BLaER1 (cell line): ENCODE measurements around the gene FSTL3.

Experiments used
- H3K27ac ChIP-seq: shearing (Covaris generic); formaldehyde crosslinking; 2 replicates; pipeline ENCODE4 v1.8.1; 2022
- H3K27me3 ChIP-seq: shearing (Covaris generic); formaldehyde crosslinking; 2 replicates; pipeline ENCODE4 v1.8.1; 2022
- H3K36me3 ChIP-seq: shearing (Covaris generic); formaldehyde crosslinking; 2 replicates; pipeline ENCODE4 v1.8.1; 2022
- H3K4me1 ChIP-seq: shearing (Covaris generic); formaldehyde crosslinking; 2 replicates; pipeline ENCODE4 v1.8.1; 2022
- H3K4me2 ChIP-seq: shearing (Covaris generic); formaldehyde crosslinking; 2 replicates; pipeline ENCODE4 v1.8.1; 2022
- H3K4me3 ChIP-seq: shearing (Covaris generic); formaldehyde crosslinking; 2 replicates; pipeline ENCODE4 v1.8.1; 2022
- H3K9ac ChIP-seq: shearing (Covaris generic); formaldehyde crosslinking; 2 replicates; pipeline ENCODE4 v1.8.1; 2022
- H3K9me3 ChIP-seq: shearing (Covaris generic); formaldehyde crosslinking; 2 replicates; pipeline ENCODE4 v1.8.1; 2022
- H4K20me1 ChIP-seq: shearing (Covaris generic); formaldehyde crosslinking; 2 replicates; pipeline ENCODE4 v1.8.1; 2022
- Cebpa-rat ChIP-seq: shearing (Covaris generic); IDR thresholded peaks from 2 replicates; pipeline ENCODE4 v1.8.1; 2022

Gene FSTL3

GRCh38 chr19:644789-645188, 31.4 kb upstream of the FSTL3 start:
- Histone ChIP-seq H4K20me1 (peaks cover 69% of the 10 kb centered on the region), H3K9ac (peak overlapping the region; percentile 64), H3K4me2 (peak overlapping the region; percentile 92), H3K27ac (peak overlapping the region; percentile 58), H3K27me3 (no peaks in the 10 kb centered on the region), H3K9me3 (no peaks in the 10 kb centered on the region), H3K36me3 (peaks cover 44% of the 10 kb centered on the region), H3K4me3 (peak overlapping the region; percentile 39), H3K4me1 (peaks cover 49% of the 10 kb centered on the region)
- TF ChIP-seq Cebpa-rat = no peak

DNA sequence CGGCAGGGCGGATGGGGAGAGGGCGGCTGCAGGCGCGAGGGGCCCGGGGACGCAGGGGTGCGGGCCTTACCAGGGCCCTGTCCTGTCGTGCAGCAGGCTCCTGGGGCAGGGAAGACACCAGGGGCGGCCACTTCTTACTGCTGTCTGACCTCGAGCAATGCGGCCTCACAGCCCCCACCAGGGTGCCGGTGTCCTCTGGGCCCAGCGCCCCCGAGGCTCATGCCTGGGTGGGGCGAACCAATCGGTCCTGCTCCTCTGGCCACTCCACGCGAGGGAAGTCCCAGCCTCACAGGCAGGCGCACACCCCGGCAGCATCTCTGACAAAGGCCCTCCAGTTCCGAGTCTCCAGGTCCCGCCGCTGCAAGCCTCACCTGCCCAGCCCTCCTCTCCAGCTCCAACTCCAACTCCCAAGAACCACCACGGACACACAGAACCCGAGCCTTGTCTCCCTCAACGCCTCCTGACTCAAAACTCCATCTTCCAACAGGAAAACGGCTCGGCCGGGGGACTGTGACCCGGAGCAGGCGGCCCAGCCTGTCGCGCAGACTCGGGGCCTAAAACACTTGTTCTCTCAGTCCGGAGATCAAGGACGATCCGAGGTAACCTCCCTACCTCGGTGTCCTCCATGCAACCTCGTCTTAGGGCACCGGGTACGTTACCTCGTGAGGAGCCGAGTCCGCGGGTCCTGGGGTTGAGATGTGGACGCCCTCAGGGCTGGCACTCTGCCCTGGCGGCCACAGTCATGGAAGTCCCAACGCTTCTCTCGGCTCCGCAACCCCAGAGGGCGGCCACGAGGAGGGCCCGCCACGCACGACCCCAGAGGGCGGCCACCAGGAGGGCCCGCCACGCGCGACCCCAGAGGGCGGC, 30.0 kb upstream of the FSTL3 start:
- TF ChIP-seq Cebpa-rat = no peak
- H3K4me3 ChIP-seq = no peak overlapping the region
- peaks cover 43% of the 10 kb centered on the region for H3K4me1 ChIP-seq
- H3K9me3 ChIP-seq = no peaks in the 10 kb centered on the region
- H3K27ac ChIP-seq = 0 out of 2 replicates have a peak overlapping the region, but pooled peaks have one; percentile 26
- H3K36me3 ChIP-seq = peaks cover 57% of the 10 kb centered on the region
- no peaks in the 10 kb centered on the region for H3K27me3 ChIP-seq
- H3K4me2 ChIP-seq = peak overlapping the region; percentile 92
- peaks cover 72% of the 10 kb centered on the region for H4K20me1 ChIP-seq
- H3K9ac ChIP-seq = no peak overlapping the region

GRCh38 chr19:646779-647565, 29.2 kb upstream of the FSTL3 start:
- H3K4me3 ChIP-seq = no peak overlapping the region
- H4K20me1 ChIP-seq = peaks cover 80% of the 10 kb centered on the region
- no peaks in the 10 kb centered on the region for H3K27me3 ChIP-seq
- no peak overlapping the region for H3K9ac ChIP-seq
- H3K9me3 ChIP-seq = no peaks in the 10 kb centered on the region
- H3K36me3 ChIP-seq = peaks cover 66% of the 10 kb centered on the region
- no peak for TF ChIP-seq Cebpa-rat
- no peak overlapping the region for H3K27ac ChIP-seq
- peaks cover 36% of the 10 kb centered on the region for H3K4me1 ChIP-seq
- H3K4me2 ChIP-seq = no peak overlapping the region

DNA sequence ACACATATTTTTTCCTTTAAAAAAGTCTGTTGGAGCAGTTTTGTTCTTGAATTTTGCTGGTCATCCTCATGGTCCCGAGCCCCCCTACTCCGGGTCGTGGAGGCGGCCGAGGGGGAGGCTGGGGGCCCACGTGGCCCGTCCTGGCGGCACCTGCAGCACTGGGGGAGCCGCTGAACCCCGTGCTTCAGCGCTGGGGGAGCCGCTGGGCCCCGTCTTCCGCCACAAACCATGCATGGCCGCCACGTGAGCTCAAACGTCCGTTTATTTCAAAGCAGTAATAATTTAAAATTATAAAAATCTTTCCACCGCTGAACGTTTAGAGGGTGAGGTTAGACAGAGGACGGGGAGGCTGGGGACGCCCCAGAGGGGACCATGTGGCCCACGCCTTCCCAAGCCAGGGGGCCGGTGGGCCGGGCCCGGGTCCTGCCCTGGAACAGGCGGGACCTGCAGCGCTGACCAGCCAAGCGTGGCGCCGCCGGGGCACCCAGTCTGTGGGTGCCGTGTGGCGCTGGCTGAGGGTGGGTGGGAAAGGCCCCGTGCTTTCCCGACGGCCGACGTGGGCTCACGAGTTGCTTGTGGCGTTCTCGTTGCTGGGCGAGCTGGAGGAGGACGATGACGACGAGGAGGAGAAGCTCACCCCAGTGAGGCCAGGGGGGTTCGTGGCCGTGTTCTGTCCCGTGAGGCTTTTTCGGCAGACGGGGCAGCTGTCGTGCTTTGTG, 28.5 kb upstream of the FSTL3 start:
- Histone ChIP-seq H3K4me3 (no peak overlapping the region), H3K27ac (no peak overlapping the region), H3K4me2 (no peak overlapping the region), H3K9me3 (no peaks in the 10 kb centered on the region), H3K4me1 (peaks cover 33% of the 10 kb centered on the region), H4K20me1 (peaks cover 88% of the 10 kb centered on the region), H3K9ac (no peak overlapping the region), H3K36me3 (peaks cover 73% of the 10 kb centered on the region), H3K27me3 (no peaks in the 10 kb centered on the region)
- TF ChIP-seq Cebpa-rat = no peak

- Histone ChIP-seq H3K4me2 (no peak overlapping the region), H3K4me3 (no peak overlapping the region), H3K4me1 (peaks cover 27% of the 10 kb centered on the region), H3K9ac (no peak overlapping the region), H3K9me3 (no peaks in the 10 kb centered on the region), H3K27me3 (no peaks in the 10 kb centered on the region), H4K20me1 (peaks cover 94% of the 10 kb centered on the region), H3K36me3 (peaks cover 79% of the 10 kb centered on the region), H3K27ac (no peak overlapping the region)
- no peak for TF ChIP-seq Cebpa-rat
Measured at GRCh38 chr19:648305-648704, 27.9 kb upstream of the FSTL3 start.

DNA sequence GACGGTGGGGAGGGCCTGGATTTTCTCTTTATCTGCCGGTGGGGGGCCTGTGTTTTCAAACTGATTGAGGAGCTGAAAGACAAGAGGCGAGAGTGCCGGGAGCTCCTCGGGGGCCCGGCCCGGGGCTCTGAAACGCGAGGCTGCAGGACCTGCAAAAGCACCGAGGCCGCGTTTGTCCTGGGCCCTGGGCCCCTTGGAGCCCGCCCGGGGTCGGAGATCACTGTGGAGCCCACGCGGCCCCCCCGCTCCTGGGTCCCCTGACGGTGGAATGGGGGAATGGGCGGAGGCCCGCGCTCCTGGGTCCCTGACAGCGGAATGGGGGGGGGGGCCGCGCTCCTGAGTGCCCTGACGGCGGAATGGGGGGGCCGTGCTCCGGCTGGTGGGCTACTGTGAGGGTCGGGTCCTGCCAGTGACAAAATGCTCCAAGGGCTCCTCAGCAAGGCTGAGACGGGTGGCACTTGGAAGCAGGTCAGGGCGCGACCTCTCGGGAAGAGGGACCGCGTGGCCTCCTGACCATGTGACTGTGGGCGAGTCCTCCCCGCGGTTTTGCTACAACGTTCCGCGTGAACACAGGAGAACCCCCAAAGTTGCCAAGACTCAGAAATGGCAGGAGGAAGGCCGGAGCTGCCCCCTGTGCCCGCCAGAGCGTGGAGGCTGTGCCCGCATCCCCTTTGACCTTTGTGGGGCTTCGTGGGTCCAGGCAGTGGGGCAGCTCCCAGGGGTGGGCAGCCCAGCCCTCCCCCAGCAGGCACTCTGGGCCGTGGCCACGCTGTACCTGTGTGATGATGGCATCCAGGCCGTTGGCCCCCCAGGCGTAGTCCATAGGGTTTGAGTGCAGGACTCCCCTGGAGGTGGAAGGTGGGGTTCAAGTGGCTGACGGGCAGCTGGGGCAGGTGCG, 27.0 kb upstream of the FSTL3 start:
- Histone ChIP-seq H3K4me1 (peaks cover 19% of the 10 kb centered on the region), H3K4me3 (no peak overlapping the region), H3K27me3 (no peaks in the 10 kb centered on the region), H3K9me3 (no peaks in the 10 kb centered on the region), H3K9ac (no peak overlapping the region), H3K36me3 (peaks cover 88% of the 10 kb centered on the region), H4K20me1 (peaks cover 99% of the 10 kb centered on the region), H3K4me2 (no peak overlapping the region), H3K27ac (no peak overlapping the region)
- TF ChIP-seq Cebpa-rat = no peak

DNA sequence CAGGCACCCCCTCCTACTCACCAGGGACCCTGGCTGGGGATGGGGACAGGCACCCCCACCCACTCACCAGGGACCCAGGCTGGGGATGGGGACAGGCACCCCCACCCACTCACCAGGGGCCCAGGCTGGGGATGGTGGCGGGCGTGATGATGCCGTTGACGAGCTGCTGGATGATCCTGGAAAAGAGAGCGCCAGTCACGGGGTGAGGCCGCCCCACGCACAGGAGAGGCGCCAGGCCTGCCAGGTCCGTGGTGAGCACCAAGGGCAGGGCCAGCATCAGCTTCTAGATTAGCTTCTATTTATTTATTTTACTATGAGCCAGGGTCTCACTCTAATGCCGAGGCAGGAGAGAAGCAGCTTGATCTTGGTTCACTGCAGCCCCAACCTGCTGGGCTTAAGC, 26.1 kb upstream of the FSTL3 start:
- no peak overlapping the region for H3K9ac ChIP-seq
- no peaks in the 10 kb centered on the region for H3K27me3 ChIP-seq
- H3K27ac ChIP-seq = no peak overlapping the region
- peaks cover 99% of the 10 kb centered on the region for H4K20me1 ChIP-seq
- no peak overlapping the region for H3K4me2 ChIP-seq
- H3K36me3 ChIP-seq = peaks cover 97% of the 10 kb centered on the region
- H3K4me3 ChIP-seq = no peak overlapping the region
- H3K9me3 ChIP-seq = no peaks in the 10 kb centered on the region
- peaks cover 9% of the 10 kb centered on the region for H3K4me1 ChIP-seq
- no peak for TF ChIP-seq Cebpa-rat

DNA sequence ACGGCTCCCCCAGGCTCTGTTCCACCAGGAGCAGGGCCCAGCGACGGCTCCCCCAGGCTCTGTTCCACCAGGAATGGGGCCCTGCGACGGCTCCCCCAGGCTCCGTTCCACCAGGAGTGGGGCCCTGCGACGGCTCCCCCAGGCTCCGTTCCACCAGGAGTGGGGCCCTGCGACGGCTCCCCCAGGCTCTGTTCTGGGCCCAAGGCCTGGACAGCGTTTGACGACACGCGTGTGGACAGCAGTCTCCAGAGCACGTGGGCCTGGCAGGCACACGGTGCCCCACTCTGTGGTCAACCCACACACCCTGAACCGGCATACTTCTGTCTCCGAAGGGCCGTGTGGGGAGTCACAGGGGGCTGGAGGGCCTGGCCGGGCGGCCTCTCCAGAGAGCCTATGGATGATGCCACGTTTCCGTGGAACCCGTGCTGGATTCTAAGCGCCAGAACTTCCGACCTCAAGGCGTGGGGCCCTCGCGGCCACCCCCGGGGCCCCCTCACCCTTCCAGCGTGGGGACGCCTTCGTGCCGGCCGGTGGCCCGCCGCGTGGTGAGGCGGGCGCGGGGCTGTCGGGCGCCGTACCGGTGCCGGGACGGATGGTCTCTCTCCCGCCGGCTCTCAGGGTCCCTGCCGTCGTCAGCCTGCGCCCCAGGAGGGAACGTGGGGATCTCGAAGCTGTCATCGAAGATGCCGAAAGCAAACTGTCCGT, 24.9 kb upstream of the FSTL3 start:
- no peak overlapping the region for H3K27ac ChIP-seq
- H3K36me3 ChIP-seq = peaks cover 99% of the 10 kb centered on the region
- no peak overlapping the region for H3K4me3 ChIP-seq
- H3K9ac ChIP-seq = no peak overlapping the region
- H3K4me1 ChIP-seq = 0 out of 2 replicates have a peak, but pooled peaks cover under 1% of the 10 kb centered on the region
- H3K9me3 ChIP-seq = no peaks in the 10 kb centered on the region
- H3K4me2 ChIP-seq = no peak overlapping the region
- no peaks in the 10 kb centered on the region for H3K27me3 ChIP-seq
- H4K20me1 ChIP-seq = peaks cover 99% of the 10 kb centered on the region
- no peak for TF ChIP-seq Cebpa-rat
